ENCODE measurements around the gene LILRA2. TPM values are rescaled to one million over a fixed set of nuclear protein-coding genes. Genes with fewer than 3 reads are reported as not detected.

Gene LILRA2
- total and polyA plus RNA-seq, 10 of the 15 experiments (the other 5 are each of a cell fraction or from before 2014, with no cell fraction given), result 0.16 to 1.8 (median 0.43) TPM

DNA sequence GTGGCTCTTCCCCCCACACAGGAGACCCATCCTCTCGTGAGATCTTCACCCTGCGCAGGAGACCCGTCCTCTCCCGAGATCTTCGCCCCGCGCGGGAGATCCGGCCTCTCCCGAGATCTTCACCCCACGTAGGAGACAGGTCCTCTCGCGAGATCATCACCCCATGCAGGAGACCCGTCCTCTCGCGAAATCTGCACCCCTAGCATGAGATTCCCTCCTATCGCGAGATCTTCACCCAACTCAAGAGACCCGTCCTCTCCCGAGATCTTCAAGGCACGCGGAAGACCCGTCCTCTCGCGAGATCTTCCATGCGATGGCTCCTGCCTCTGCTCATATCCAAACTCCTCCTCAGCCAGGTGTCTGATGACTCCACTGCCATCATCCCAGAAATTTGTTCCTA, 46.6 kb upstream of the LILRA2 start:
- Histone ChIP-seq H3K79me2 (ENCODE audit: control insufficient read depth, insufficient read depth, low read length) (no peaks in the 10 kb centered on the region), H3K27ac (ENCODE audit: control insufficient read depth, insufficient read depth) (no peak overlapping the region), H3K36me3 (ENCODE audit: control insufficient read depth in 2 of 2, insufficient read depth in 2 of 2, low read length in 1 of 2) (no peaks in the 10 kb centered on the region), H3K27me3 (replicated peaks in 1 of 2; ENCODE audit: control insufficient read depth in 2 of 2, insufficient read depth in 2 of 2, low read length in 1 of 2) (no peaks in the 10 kb centered on the region), H3K9me3 (replicated peaks; ENCODE audit: control insufficient read depth, insufficient read depth, low read length) (no peaks in the 10 kb centered on the region; the same call in 2 of the 3 replicates), H3K4me3 (no peak overlapping the region), H3K4me1 (ENCODE audit: control insufficient read depth, insufficient read depth, low read length) (peaks cover 18% of the 10 kb centered on the region), H4K20me1 (ENCODE audit: control insufficient read depth, insufficient read depth) (no peaks in the 10 kb centered on the region), H3K9ac (ENCODE audit: control insufficient read depth, insufficient read depth, low read length) (no peak overlapping the region), H2AFZ (ENCODE audit: control insufficient read depth, low read depth, low read length) (no peak overlapping the region), H3K4me2 (ENCODE audit: control insufficient read depth, insufficient read depth) (no peak overlapping the region)
- intact Hi-C loops (cut with micrococcal nuclease; ENCODE audit: unreplicated experiment), result no loop called here
- ChIA-PET RAD21 (ENCODE audit: unreplicated experiment) (interaction anchor here (0.6 kb wide), 1 partner anchor 146 kb away, joined by 3 read pairs; no protein-coding TSS in a partner anchor), CTCF (no interaction called here), SMC1A (ENCODE audit: uncharacterized antibody, unreplicated experiment) (no interaction called here), POLR2A (no interaction called here)
- 86% methylated on average over 26 of the region's 26 CpGs for WGBS (ENCODE audit: insufficient coverage, insufficient replicate concordance, low lambda C conversion rate, missing lambda C conversion rate)
- DNase-seq (ENCODE audit: low read depth, low spot score), result no peak
- TF ChIP-seq NBN (IDR thresholded peaks at IDR 0.05), result no peak
- TF ChIP-seq POLR2AphosphoS5 (IDR thresholded peaks at IDR 0.05; ENCODE audit: low read length), result no peak
- no peak for TF ChIP-seq POLR2A (IDR thresholded peaks at IDR 0.05; ENCODE audit: low read depth, low read length)
- TF ChIP-seq NKRF (conservative IDR thresholded peaks at IDR 0.05), result no peak
- no peak for TF ChIP-seq BCL11A (IDR thresholded peaks at IDR 0.05; ENCODE audit: low read depth, low read length)
- no peak for TF ChIP-seq NFYA (IDR thresholded peaks at IDR 0.05; ENCODE audit: borderline replicate concordance, low read depth, low read length)
- TF ChIP-seq STAT1 (conservative IDR thresholded peaks at IDR 0.05), result no peak
- no peak for TF ChIP-seq KDM1A (IDR thresholded peaks at IDR 0.05; ENCODE audit: borderline replicate concordance)
- TF ChIP-seq RB1 (IDR thresholded peaks at IDR 0.05; ENCODE audit: borderline replicate concordance), result no peak
- TF ChIP-seq SMC3 (IDR thresholded peaks at IDR 0.05; ENCODE audit: borderline replicate concordance, low read length), result no peak
- TF ChIP-seq, protein P1, sequence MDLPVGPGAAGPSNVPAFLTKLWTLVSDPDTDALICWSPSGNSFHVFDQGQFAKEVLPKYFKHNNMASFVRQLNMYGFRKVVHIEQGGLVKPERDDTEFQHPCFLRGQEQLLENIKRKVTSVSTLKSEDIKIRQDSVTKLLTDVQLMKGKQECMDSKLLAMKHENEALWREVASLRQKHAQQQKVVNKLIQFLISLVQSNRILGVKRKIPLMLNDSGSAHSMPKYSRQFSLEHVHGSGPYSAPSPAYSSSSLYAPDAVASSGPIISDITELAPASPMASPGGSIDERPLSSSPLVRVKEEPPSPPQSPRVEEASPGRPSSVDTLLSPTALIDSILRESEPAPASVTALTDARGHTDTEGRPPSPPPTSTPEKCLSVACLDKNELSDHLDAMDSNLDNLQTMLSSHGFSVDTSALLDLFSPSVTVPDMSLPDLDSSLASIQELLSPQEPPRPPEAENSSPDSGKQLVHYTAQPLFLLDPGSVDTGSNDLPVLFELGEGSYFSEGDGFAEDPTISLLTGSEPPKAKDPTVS (IDR thresholded peaks at IDR 0.05; ENCODE audit: low read depth, low read length), result no peak
- no peak for TF ChIP-seq LARP7 (IDR thresholded peaks at IDR 0.05)
- no peak for TF ChIP-seq RAD51 (IDR thresholded peaks at IDR 0.05)
- no peak for TF ChIP-seq GATAD2B (conservative IDR thresholded peaks at IDR 0.05; ENCODE audit: low read depth)
- TF ChIP-seq SP1 (IDR thresholded peaks at IDR 0.05; ENCODE audit: low read depth, low read length), result no peak
- TF ChIP-seq BHLHE40 (IDR thresholded peaks at IDR 0.05; ENCODE audit: borderline replicate concordance in 1 of 2, low read depth in 2 of 2, low read length in 1 of 2), result no peak
- TF ChIP-seq NRF1 (conservative IDR thresholded peaks at IDR 0.05; ENCODE audit: low read depth, low read length), result no peak
- TF ChIP-seq CHD1 (IDR thresholded peaks at IDR 0.05; ENCODE audit: low read depth, low read length), result no peak
- no TSS peak for BruUV-seq (replicated peaks)
- FAIRE-seq, result no peak
- in situ Hi-C loops (cut with MboI), result no loop called here
- ATAC-seq, result no peak

All from GM12878 (cell line).